ENCODE data around the gene BMP7. TPM values are rescaled to one million over a fixed set of nuclear protein-coding genes. Genes with fewer than 3 reads are reported as not detected.

BMP7 gene
- total RNA-seq, 1 donor from 2014 or later, result 23.0 TPM

- Mint-ChIP-seq H3K27ac (no peak overlapping the region), H3K27me3 (ENCODE audit: low read depth) (no peaks in the 10 kb centered on the region), H3K36me3 (no peaks in the 10 kb centered on the region), H3K4me1 (peaks cover 12% of the 10 kb centered on the region), H3K4me3 (no peak overlapping the region), H3K9me3 (no peaks in the 10 kb centered on the region)
- TF ChIP-seq CTCF (IDR thresholded peaks at IDR 0.05; ENCODE audit: unreplicated experiment), result no peak
- DNase-seq (ENCODE audit: low spot score in 2 of 2, unreplicated experiment in 2 of 2), result no peak
Observed at GRCh38 chr20:57312138-57312537, 45.7 kb upstream of the BMP7 start.

GRCh38 chr20:57310821-57311514 is 44.5 kb upstream of the BMP7 start:
- Mint-ChIP-seq H3K27me3 (ENCODE audit: low read depth) (no peaks in the 10 kb centered on the region), H3K36me3 (no peaks in the 10 kb centered on the region), H3K4me1 (peaks cover 19% of the 10 kb centered on the region), H3K9me3 (no peaks in the 10 kb centered on the region), H3K27ac (no peak overlapping the region), H3K4me3 (no peak overlapping the region)
- no peak for TF ChIP-seq CTCF (IDR thresholded peaks at IDR 0.05; ENCODE audit: unreplicated experiment)
- DNase-seq (ENCODE audit: low spot score in 2 of 2, unreplicated experiment in 2 of 2), result no peak

GRCh38 chr20:57309544-57310115 is 43.2 kb upstream of the BMP7 start:
- Mint-ChIP-seq H3K27me3 (ENCODE audit: low read depth) (no peaks in the 10 kb centered on the region), H3K9me3 (no peaks in the 10 kb centered on the region), H3K27ac (no peak overlapping the region), H3K4me3 (no peak overlapping the region), H3K4me1 (peaks cover 22% of the 10 kb centered on the region), H3K36me3 (no peaks in the 10 kb centered on the region)
- no peak for DNase-seq (ENCODE audit: low spot score in 2 of 2, unreplicated experiment in 2 of 2)
- no peak for TF ChIP-seq CTCF (IDR thresholded peaks at IDR 0.05; ENCODE audit: unreplicated experiment)

GRCh38 chr20:57308451-57309271 is 42.2 kb upstream of the BMP7 start:
- no peaks in the 10 kb centered on the region for H3K9me3 Mint-ChIP-seq
- no peak for DNase-seq (ENCODE audit: low spot score in 2 of 2, unreplicated experiment in 2 of 2)
- no peak overlapping the region for H3K4me3 Mint-ChIP-seq
- no peak overlapping the region for H3K27ac Mint-ChIP-seq
- H3K4me1 Mint-ChIP-seq, result peaks cover 22% of the 10 kb centered on the region
- H3K27me3 Mint-ChIP-seq (ENCODE audit: low read depth), result no peaks in the 10 kb centered on the region
- TF ChIP-seq CTCF (IDR thresholded peaks at IDR 0.05; ENCODE audit: unreplicated experiment), result no peak
- H3K36me3 Mint-ChIP-seq, result no peaks in the 10 kb centered on the region

GRCh38 chr20:57306747-57307146 is 40.3 kb upstream of the BMP7 start:
- H3K9me3 Mint-ChIP-seq, result no peaks in the 10 kb centered on the region
- no peaks in the 10 kb centered on the region for H3K36me3 Mint-ChIP-seq
- no peak for DNase-seq (ENCODE audit: low spot score in 2 of 2, unreplicated experiment in 2 of 2)
- no peak overlapping the region for H3K27ac Mint-ChIP-seq
- no peak for TF ChIP-seq CTCF (IDR thresholded peaks at IDR 0.05; ENCODE audit: unreplicated experiment)
- no peaks in the 10 kb centered on the region for H3K27me3 Mint-ChIP-seq (ENCODE audit: low read depth)
- H3K4me1 Mint-ChIP-seq, result peaks cover 22% of the 10 kb centered on the region
- no peak overlapping the region for H3K4me3 Mint-ChIP-seq
